Body of pancreas (tissue), 4 donors: ENCODE results near the gene TNIK. TPM values are rescaled to one million over a fixed set of nuclear protein-coding genes. Genes with fewer than 3 reads are reported as not detected.
"Not testable (repeated sequence)": the region's sequence is repeated elsewhere in the genome, so short reads cannot be mapped to it uniquely, and the experiment has no call there.

ENCODE experiments used
- ATAC-seq: fragments of 150-250 bp; one replicate; pipeline ENCODE4 v1.9.1; 2016
- DNase-seq, 4 donors: peaks; one replicate each; pipeline ENCODE4 v3.0.0-alpha.2; 2019
- H3K27ac ChIP-seq, 4 donors: fragments of 200-600 bp; sonication (generic); 1 replicate in 3 of 4; 2 replicates in 1 of 4; pipeline versions ENCODE4 v1.5.1 to v1.6.1; 2016 to 2019; ENCODE audit warnings: mild to moderate bottlenecking in 1 of 4, mixed read lengths in 1 of 4, moderate library complexity in 1 of 4
- H3K27me3 ChIP-seq, 2 donors: fragments of 200-600 bp; sonication (generic); one replicate each; pipeline ENCODE4 v1.6.0; 2016; ENCODE audit warnings: mild to moderate bottlenecking in 1 of 2
- H3K36me3 ChIP-seq, 2 donors: fragments of 200-600 bp; sonication (generic); replicated peaks in 1 of 2; 2 replicates each; pipeline ENCODE4 v1.5.1; 2016; ENCODE audit warnings: low read depth in 2 of 2; ENCODE audit not compliant: insufficient read depth in 1 of 2
- H3K4me1 ChIP-seq: fragments of 200-600 bp; sonication (generic); one replicate; pipeline ENCODE4 v1.6.0; 2016
- H3K4me3 ChIP-seq, 2 donors: fragments of 200-600 bp; sonication (generic); 1 replicate in 1 of 2; 2 replicates in 1 of 2; pipeline ENCODE4 v1.5.1; 2016 to 2019
- H3K9me3 ChIP-seq, 3 donors: fragments of 200-600 bp; sonication (generic); 1 replicate in 2 of 3; 2 replicates in 1 of 3; pipeline ENCODE4 v1.5.1; 2016
- POLR2A ChIP-seq, 3 donors: fragments of 450-650 bp; IDR thresholded peaks; one replicate each; pipeline ENCODE4 v1.6.1; 2016; ENCODE audit warnings: antibody characterized with exemption in 3 of 3, mild to moderate bottlenecking in 2 of 3
- WGBS, 2 donors: methylation state at CpG; one replicate each; pipeline ENCODE4 v1.1.5; 2017; 5-methylcytosine and 5-hydroxymethylcytosine counted together
- intact Hi-C: fragments of 100-400 bp; cut with DNase I; formaldehyde crosslinking; loops from one replicate; pipeline ENCODE4 v1.15.1; 2023
- total RNA-seq, 2 donors: library from RNA; depleted of rRNA; stranded (reverse); fragments of >200 nt; gene quantifications; one replicate each; pipeline ENCODE4 v1.1.0, GENCODE V29; 2016
- TF ChIP-seq, protein P1 (sequence below), 7 experiments: fragments of 450-650 bp in 4 of 7; fragments of 200-600 bp in 3 of 7; sonication (generic) in 3 of 7; IDR thresholded peaks; one replicate each; pipeline ENCODE4 v1.5.1; 2016 to 2019; ENCODE audit warnings: antibody characterized with exemption in 7 of 7

TNIK gene
- total RNA-seq, 2 donors from 2014 or later = 7.6 to 9.6 TPM

DNA sequence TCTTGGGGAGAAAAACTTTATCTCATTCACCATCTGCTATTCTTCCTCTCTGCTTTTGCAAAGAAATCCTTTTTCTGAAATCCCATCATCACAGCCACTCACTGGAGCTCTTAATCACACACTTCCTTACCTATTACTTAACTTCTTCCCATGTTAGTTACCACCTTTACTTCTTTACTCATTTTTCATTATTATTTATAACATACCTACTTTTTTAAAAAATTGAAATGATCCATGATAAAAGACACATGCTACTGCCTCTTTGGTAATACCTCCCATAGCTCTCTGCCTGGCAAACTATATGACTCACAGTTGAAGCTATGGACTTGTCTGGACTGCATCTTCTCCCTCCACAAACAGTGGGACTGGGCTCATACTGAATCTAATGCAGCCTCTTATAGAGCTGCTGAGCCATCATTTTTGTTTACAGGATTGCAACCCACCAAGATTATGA, 150.3 kb downstream of the TNIK start:
- Histone ChIP-seq H3K4me3 (no peak overlapping the region), H3K27ac (no peak overlapping the region), H3K27me3 (no peaks in the 10 kb centered on the region), H3K36me3 (no peaks in the 10 kb centered on the region), H3K9me3 (no peaks in the 10 kb centered on the region), H3K4me1 (no peaks in the 10 kb centered on the region)
- ATAC-seq (no peak), DNase-seq (no peak)
- no peak for TF ChIP-seq POLR2A (IDR thresholded peaks at IDR 0.05)
- TF ChIP-seq, protein P1, sequence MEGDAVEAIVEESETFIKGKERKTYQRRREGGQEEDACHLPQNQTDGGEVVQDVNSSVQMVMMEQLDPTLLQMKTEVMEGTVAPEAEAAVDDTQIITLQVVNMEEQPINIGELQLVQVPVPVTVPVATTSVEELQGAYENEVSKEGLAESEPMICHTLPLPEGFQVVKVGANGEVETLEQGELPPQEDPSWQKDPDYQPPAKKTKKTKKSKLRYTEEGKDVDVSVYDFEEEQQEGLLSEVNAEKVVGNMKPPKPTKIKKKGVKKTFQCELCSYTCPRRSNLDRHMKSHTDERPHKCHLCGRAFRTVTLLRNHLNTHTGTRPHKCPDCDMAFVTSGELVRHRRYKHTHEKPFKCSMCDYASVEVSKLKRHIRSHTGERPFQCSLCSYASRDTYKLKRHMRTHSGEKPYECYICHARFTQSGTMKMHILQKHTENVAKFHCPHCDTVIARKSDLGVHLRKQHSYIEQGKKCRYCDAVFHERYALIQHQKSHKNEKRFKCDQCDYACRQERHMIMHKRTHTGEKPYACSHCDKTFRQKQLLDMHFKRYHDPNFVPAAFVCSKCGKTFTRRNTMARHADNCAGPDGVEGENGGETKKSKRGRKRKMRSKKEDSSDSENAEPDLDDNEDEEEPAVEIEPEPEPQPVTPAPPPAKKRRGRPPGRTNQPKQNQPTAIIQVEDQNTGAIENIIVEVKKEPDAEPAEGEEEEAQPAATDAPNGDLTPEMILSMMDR (IDR thresholded peaks at IDR 0.05) = no peak
- intact Hi-C loops = no loop called here

DNA sequence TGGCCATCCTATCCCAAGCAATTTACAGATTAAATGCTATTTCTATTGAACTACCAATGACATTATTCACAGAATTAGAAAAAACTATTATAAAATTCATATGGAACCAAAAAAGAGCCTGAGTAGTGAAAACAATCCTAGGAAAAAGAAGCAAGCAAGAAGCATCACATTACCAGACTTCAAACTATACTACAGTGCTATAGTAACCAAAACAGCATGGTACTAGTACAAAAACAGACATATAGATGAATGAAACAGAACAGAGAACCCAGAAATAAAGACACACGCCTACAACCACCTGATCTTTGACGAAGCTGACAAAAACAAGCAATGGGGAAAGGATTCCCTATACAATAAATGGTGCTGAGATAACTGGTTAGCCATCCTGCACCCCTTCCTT, 152.2 kb downstream of the TNIK start:
- ATAC-seq (no peak), DNase-seq (no peak)
- Histone ChIP-seq H3K27me3 (no peaks in the 10 kb centered on the region), H3K4me3 (no peak overlapping the region), H3K27ac (no peak overlapping the region), H3K36me3 (no peaks in the 10 kb centered on the region), H3K4me1 (no peaks in the 10 kb centered on the region), H3K9me3 (no peaks in the 10 kb centered on the region)
- TF ChIP-seq, protein P1 (IDR thresholded peaks at IDR 0.05) = no peak
- no peak for TF ChIP-seq POLR2A (IDR thresholded peaks at IDR 0.05)
- intact Hi-C loops = no loop called here
- WGBS, 2 donors = 81 to 86% methylated on average over 2 of the region's 2 CpGs

DNA sequence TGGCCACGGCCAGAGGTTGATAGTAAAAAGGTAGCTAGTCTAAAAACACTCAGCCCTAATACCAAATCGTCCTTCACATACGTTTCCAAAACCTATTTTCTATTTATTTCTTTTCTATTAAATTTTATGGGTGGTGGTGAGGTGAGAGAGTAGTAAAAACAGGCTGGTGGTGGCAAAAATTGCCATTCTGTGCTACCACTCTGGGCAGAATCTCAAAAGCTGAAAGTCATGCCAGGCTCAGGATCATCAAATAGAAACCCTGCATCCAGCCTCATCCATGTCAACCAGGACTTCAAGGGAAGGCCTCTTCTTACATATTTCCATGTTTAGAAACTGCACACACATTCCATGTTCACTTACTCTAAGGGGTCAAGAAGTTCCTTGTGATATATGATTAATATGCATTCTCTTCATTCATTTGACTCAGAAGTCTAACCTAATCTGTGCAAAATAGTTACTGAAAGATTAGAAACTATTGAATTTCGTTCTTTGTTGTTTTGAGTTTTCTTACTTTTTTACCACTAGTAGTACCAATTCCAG, 153.1 kb downstream of the TNIK start:
- no peaks in the 10 kb centered on the region for H3K36me3 ChIP-seq
- DNase-seq = no peak
- no peaks in the 10 kb centered on the region for H3K4me1 ChIP-seq
- no peaks in the 10 kb centered on the region for H3K27me3 ChIP-seq
- WGBS, 2 donors = 83 to 84% methylated on average over 4 of the region's 4 CpGs
- no peak for ATAC-seq
- no peak overlapping the region for H3K4me3 ChIP-seq
- no peak overlapping the region for H3K27ac ChIP-seq
- no peaks in the 10 kb centered on the region for H3K9me3 ChIP-seq
- TF ChIP-seq POLR2A (IDR thresholded peaks at IDR 0.05) = no peak
- TF ChIP-seq, protein P1 (IDR thresholded peaks at IDR 0.05) = no peak
- intact Hi-C loops = no loop called here

DNA sequence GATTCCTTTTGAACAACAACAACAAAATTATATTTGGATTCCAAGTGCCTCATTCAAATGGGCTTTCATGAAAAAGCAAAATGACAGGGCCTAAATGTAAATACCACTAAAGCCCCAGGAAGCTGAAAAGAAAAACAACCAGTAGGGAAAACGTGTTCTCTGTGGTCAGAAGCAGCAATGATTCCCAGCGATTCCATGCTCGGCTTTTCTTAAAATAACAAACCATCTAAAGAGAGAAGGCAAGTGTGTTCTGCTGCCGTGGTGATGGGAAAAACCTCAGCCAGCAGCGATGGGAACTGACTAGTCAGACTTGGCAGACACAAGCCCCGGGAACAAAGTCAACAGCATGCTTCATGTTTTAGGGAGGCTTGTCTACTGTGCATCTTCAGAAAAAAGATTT, 153.6 kb downstream of the TNIK start:
- intact Hi-C loops = no loop called here
- H3K36me3 ChIP-seq = no peaks in the 10 kb centered on the region
- 44 to 53% methylated on average over 6 of the region's 6 CpGs for WGBS, 2 donors
- no peak overlapping the region for H3K4me3 ChIP-seq
- no peaks in the 10 kb centered on the region for H3K9me3 ChIP-seq
- ATAC-seq = no peak
- no peaks in the 10 kb centered on the region for H3K4me1 ChIP-seq
- no peaks in the 10 kb centered on the region for H3K27me3 ChIP-seq
- H3K27ac ChIP-seq = no peak overlapping the region
- TF ChIP-seq, protein P1 (IDR thresholded peaks at IDR 0.05) = no peak
- TF ChIP-seq POLR2A (IDR thresholded peaks at IDR 0.05) = no peak
- peak in 3 of 4 donors; percentile 40 to 44 (median 43) for DNase-seq

- WGBS, 2 donors = 87 to 93% methylated on average over 3 of the region's 3 CpGs
- not testable (repeated sequence) for H3K27ac ChIP-seq, ATAC-seq
Measured at GRCh38 chr3:171305823-171306222, 154.4 kb downstream of the TNIK start.

GRCh38 chr3:171304498-171304897, 155.7 kb downstream of the TNIK start:
- H3K27me3 ChIP-seq, DNase-seq, H3K4me3 ChIP-seq, H3K36me3 ChIP-seq, intact Hi-C loops, H3K4me1 ChIP-seq, ATAC-seq, H3K9me3 ChIP-seq, H3K27ac ChIP-seq: not testable (repeated sequence)
- WGBS, 2 donors = 90 to 94% methylated on average over 3 to 4 of the region's 4 CpGs

More at GRCh38 chr3:171305823-171306222, 154.4 kb downstream of the TNIK start:
- H3K27me3 ChIP-seq, intact Hi-C loops, H3K36me3 ChIP-seq, H3K4me1 ChIP-seq, H3K9me3 ChIP-seq, DNase-seq, H3K4me3 ChIP-seq: not testable (repeated sequence)

- H3K36me3 ChIP-seq, H3K4me3 ChIP-seq, H3K4me1 ChIP-seq, intact Hi-C loops, ATAC-seq, H3K27me3 ChIP-seq, H3K9me3 ChIP-seq, H3K27ac ChIP-seq, DNase-seq: not testable (repeated sequence)
- WGBS, 2 donors = 86 to 94% methylated on average over 1 of the region's 1 CpG
Measured at GRCh38 chr3:171304017-171304416, 156.2 kb downstream of the TNIK start.
